CD4-positive, alpha-beta T cell treated with Interleukin-10 for 1 hour (primary cell): ENCODE results near the gene SERAC1.

ENCODE experiments used
- DNase-seq: peaks from one replicate; pipeline ENCODE4 v3.0.0-alpha.2; 2020

Gene SERAC1

GRCh38 chr6:158118886-158119285 lies 49.2 kb downstream of the SERAC1 start:
- no peak for DNase-seq

- DNase-seq: no peak
Measured at GRCh38 chr6:158115508-158115907, 52.6 kb downstream of the SERAC1 start.

- no peak for DNase-seq
Measured at GRCh38 chr6:158115102-158115501, 53.0 kb downstream of the SERAC1 start.

- DNase-seq: no peak
Measured at GRCh38 chr6:158113802-158114201, 54.3 kb downstream of the SERAC1 start.

- no peak for DNase-seq
Measured at GRCh38 chr6:158111987-158112386, 56.1 kb downstream of the SERAC1 start.

- DNase-seq: no peak
Measured at GRCh38 chr6:158110986-158111385, 57.1 kb downstream of the SERAC1 start.

- DNase-seq: no peak
Measured at GRCh38 chr6:158109748-158110147, 58.3 kb downstream of the SERAC1 start.

GRCh38 chr6:158104696-158105095 lies 63.4 kb downstream of the SERAC1 start:
- DNase-seq: no peak

- DNase-seq: no peak
Measured at GRCh38 chr6:158103228-158103627, 64.8 kb downstream of the SERAC1 start.

- no peak for DNase-seq
Measured at GRCh38 chr6:158095671-158096070, 72.4 kb downstream of the SERAC1 start.

GRCh38 chr6:158095031-158095430 lies 73.0 kb downstream of the SERAC1 start:
- DNase-seq: no peak

GRCh38 chr6:158092806-158093205 lies 75.3 kb downstream of the SERAC1 start:
- no peak for DNase-seq

GRCh38 chr6:158087224-158087867 lies 80.7 kb downstream of the SERAC1 start:
- DNase-seq: no peak

GRCh38 chr6:158086504-158087223 lies 81.4 kb downstream of the SERAC1 start:
- DNase-seq: no peak

- no peak for DNase-seq
Measured at GRCh38 chr6:158086054-158086503, 82.0 kb downstream of the SERAC1 start.

- no peak for DNase-seq
Measured at GRCh38 chr6:158085261-158086053, 82.6 kb downstream of the SERAC1 start.

GRCh38 chr6:158083455-158084325 lies 84.4 kb downstream of the SERAC1 start:
- DNase-seq: no peak

GRCh38 chr6:158081657-158081935 lies 86.5 kb downstream of the SERAC1 start:
- no peak for DNase-seq

- DNase-seq: no peak
Measured at GRCh38 chr6:158080849-158081656, 87.0 kb downstream of the SERAC1 start.

- DNase-seq: no peak
Measured at GRCh38 chr6:158078320-158078719, 89.7 kb downstream of the SERAC1 start.

GRCh38 chr6:158077676-158078075 lies 90.4 kb downstream of the SERAC1 start:
- DNase-seq: no peak

GRCh38 chr6:158076548-158076947 lies 91.5 kb downstream of the SERAC1 start:
- DNase-seq: no peak
